Subcutaneous abdominal adipose tissue (tissue), 5 donors: ENCODE results near the gene MYBPHL.
"Not testable (repeated sequence)": the region's sequence is repeated elsewhere in the genome, so short reads cannot be mapped to it uniquely, and the experiment has no call there.

ENCODE experiments used
- H3K27ac ChIP-seq: one replicate; pipeline ENCODE4 v1.7.0; 2013; ENCODE audit warnings: low read depth, mild to moderate bottlenecking, inconsistent platforms, low read length, moderate library complexity
- H3K27me3 ChIP-seq, 5 donors: one replicate each; pipeline ENCODE4 v1.7.0; 2013; ENCODE audit warnings: low read length in 5 of 5, inconsistent platforms in 1 of 5; ENCODE audit not compliant: control insufficient read depth in 5 of 5, insufficient read depth in 4 of 5
- H3K36me3 ChIP-seq, 5 donors: one replicate each; pipeline ENCODE4 v1.7.0; 2013; ENCODE audit warnings: low read length in 5 of 5; ENCODE audit not compliant: control insufficient read depth in 5 of 5, insufficient read depth in 5 of 5
- H3K4me1 ChIP-seq, 5 donors: one replicate each; pipeline ENCODE4 v1.7.0; 2013; ENCODE audit warnings: low read length in 5 of 5, mild to moderate bottlenecking in 3 of 5, moderate library complexity in 1 of 5; ENCODE audit not compliant: control insufficient read depth in 5 of 5, insufficient read depth in 5 of 5
- H3K4me3 ChIP-seq, 5 donors: one replicate each; pipeline ENCODE4 v1.7.0; 2013; ENCODE audit warnings: low read length in 5 of 5, low read depth in 1 of 5
- H3K9ac ChIP-seq, 5 donors: one replicate each; pipeline ENCODE4 v1.7.0; 2013; ENCODE audit warnings: low read length in 5 of 5, mild to moderate bottlenecking in 4 of 5, moderate library complexity in 3 of 5
- H3K9me3 ChIP-seq, 5 donors: one replicate each; pipeline ENCODE4 v1.7.0; 2013; ENCODE audit warnings: low read length in 5 of 5; ENCODE audit not compliant: control insufficient read depth in 5 of 5
- donor health status: healthy.
- donor health status: healthy.
- donor health status: healthy.
- donor health status: healthy.
- donor health status: healthy.

Gene MYBPHL

GRCh38 chr1:109309347-109309746 lies 2.5 kb upstream of the MYBPHL start:
- Histone ChIP-seq H3K4me3 (no peak overlapping the region), H3K27ac (no peak overlapping the region), H3K36me3 (peaks cover 16 to 41% (median 35%) of the 10 kb centered on the region in 5 donors), H3K4me1 (peaks cover 0 to 22% (median 15%) of the 10 kb centered on the region in 5 donors), H3K9ac (no peak overlapping the region), H3K9me3 (no peaks in the 10 kb centered on the region), H3K27me3 (no peaks in the 10 kb centered on the region)

- no peak overlapping the region for H3K4me3 ChIP-seq
- no peak overlapping the region for H3K27ac ChIP-seq
- H3K27me3 ChIP-seq = no peaks in the 10 kb centered on the region
- peaks cover 10 to 27% (median 24%) of the 10 kb centered on the region in 5 donors for H3K36me3 ChIP-seq
- H3K9me3 ChIP-seq = no peaks in the 10 kb centered on the region
- no peak overlapping the region for H3K9ac ChIP-seq
- peaks cover 0 to 16% (median 4%) of the 10 kb centered on the region in 5 donors for H3K4me1 ChIP-seq
Measured at GRCh38 chr1:109307274-109308021, 637 bp upstream of the MYBPHL start.

- Histone ChIP-seq H3K4me1 (peaks cover 0 to 16% (median 9%) of the 10 kb centered on the region in 5 donors), H3K36me3 (peaks cover 3 to 16% (median 13%) of the 10 kb centered on the region in 5 donors)
- not testable (repeated sequence) for H3K9ac ChIP-seq, H3K27ac ChIP-seq, H3K4me3 ChIP-seq, H3K27me3 ChIP-seq, H3K9me3 ChIP-seq
Measured at GRCh38 chr1:109305991-109306390, 820 bp downstream of the MYBPHL start.

GRCh38 chr1:109304226-109304920 lies 2.4 kb downstream of the MYBPHL start:
- H3K9me3 ChIP-seq = no peaks in the 10 kb centered on the region
- H3K4me3 ChIP-seq = no peak overlapping the region

GRCh38 chr1:109301874-109302273 lies 4.9 kb downstream of the MYBPHL start:
- Histone ChIP-seq H3K27ac (no peak overlapping the region), H3K27me3 (no peaks in the 10 kb centered on the region), H3K36me3 (no peaks in the 10 kb centered on the region), H3K4me3 (no peak overlapping the region), H3K4me1 (peaks cover 7 to 31% (median 20%) of the 10 kb centered on the region in 5 donors), H3K9ac (no peak overlapping the region), H3K9me3 (no peaks in the 10 kb centered on the region)

More at GRCh38 chr1:109304226-109304920, 2.4 kb downstream of the MYBPHL start:
- Histone ChIP-seq H3K36me3 (peaks cover 0 to 8% (median 3%) of the 10 kb centered on the region in 5 donors), H3K9ac (no peak overlapping the region), H3K27ac (no peak overlapping the region), H3K4me1 (peaks cover 2 to 25% (median 14%) of the 10 kb centered on the region in 5 donors), H3K27me3 (no peaks in the 10 kb centered on the region)

GRCh38 chr1:109300650-109301151 lies 6.1 kb downstream of the MYBPHL start:
- Histone ChIP-seq H3K4me1 (peaks cover 7 to 31% (median 20%) of the 10 kb centered on the region in 5 donors), H3K27ac (no peak overlapping the region), H3K9ac (no peak overlapping the region)

GRCh38 chr1:109299558-109300343 lies 7.1 kb downstream of the MYBPHL start:
- H3K9me3 ChIP-seq = no peaks in the 10 kb centered on the region
- H3K36me3 ChIP-seq = no peaks in the 10 kb centered on the region
- peaks cover 7 to 25% (median 20%) of the 10 kb centered on the region in 5 donors for H3K4me1 ChIP-seq
- H3K27ac ChIP-seq = no peak overlapping the region
- no peak overlapping the region for H3K4me3 ChIP-seq
- H3K9ac ChIP-seq = no peak overlapping the region
- H3K27me3 ChIP-seq = peaks cover 0 to 3% (median 0%) of the 10 kb centered on the region in 5 donors

More at GRCh38 chr1:109300650-109301151, 6.1 kb downstream of the MYBPHL start:
- Histone ChIP-seq H3K27me3 (peaks cover 0 to 1% (median 0%) of the 10 kb centered on the region in 5 donors), H3K9me3 (no peaks in the 10 kb centered on the region), H3K4me3 (no peak overlapping the region), H3K36me3 (no peaks in the 10 kb centered on the region)

- Histone ChIP-seq H3K27ac (no peak overlapping the region), H3K36me3 (no peaks in the 10 kb centered on the region), H3K27me3 (peaks cover 0 to 3% (median 0%) of the 10 kb centered on the region in 5 donors), H3K9me3 (no peaks in the 10 kb centered on the region), H3K4me1 (peaks cover 7 to 20% (median 20%) of the 10 kb centered on the region in 5 donors), H3K4me3 (no peak overlapping the region), H3K9ac (no peak overlapping the region)
Measured at GRCh38 chr1:109298666-109299557, 7.9 kb downstream of the MYBPHL start.

GRCh38 chr1:109296782-109297181 lies 10.0 kb downstream of the MYBPHL start:
- Histone ChIP-seq H3K4me1 (peaks cover 7 to 20% (median 19%) of the 10 kb centered on the region in 5 donors), H3K27me3 (peaks cover 0 to 3% (median 0%) of the 10 kb centered on the region in 5 donors), H3K27ac (no peak overlapping the region), H3K9me3 (no peaks in the 10 kb centered on the region), H3K9ac (no peak overlapping the region), H3K4me3 (no peak overlapping the region), H3K36me3 (no peaks in the 10 kb centered on the region)
